ENCODE results near the gene PKP4. TPM values are rescaled to one million over a fixed set of nuclear protein-coding genes. Genes with fewer than 3 reads are reported as not detected.
"Not testable (repeated sequence)": the region's sequence is repeated elsewhere in the genome, so short reads cannot be mapped to it uniquely, and the experiment has no call there.

PKP4 gene
- total and polyA plus RNA-seq, 9 of the 15 experiments (the other 6 are each of a cell fraction or from before 2014, with no cell fraction given): 24.6 to 99.1 (median 74.0) TPM

DNA sequence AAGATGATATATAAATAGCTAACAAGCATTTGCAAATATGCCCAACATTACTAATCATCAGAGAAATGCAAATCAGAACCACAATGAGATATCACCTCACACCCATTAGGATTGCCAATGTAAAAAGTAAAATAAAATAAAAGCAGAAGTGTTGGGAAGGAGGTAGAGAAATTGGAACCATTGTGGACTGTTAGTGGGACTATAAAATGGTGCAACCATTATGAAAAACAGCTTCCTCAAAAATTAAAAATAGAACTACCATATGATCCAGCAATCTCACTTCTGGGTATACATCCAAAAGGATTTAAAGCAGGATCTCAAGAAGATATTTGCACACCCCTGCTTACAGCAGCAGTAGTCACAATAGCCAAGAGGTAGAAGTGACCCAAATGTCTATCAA lies 238.6 kb downstream of the PKP4 start (continued):
- TF ChIP-seq, protein P1, sequence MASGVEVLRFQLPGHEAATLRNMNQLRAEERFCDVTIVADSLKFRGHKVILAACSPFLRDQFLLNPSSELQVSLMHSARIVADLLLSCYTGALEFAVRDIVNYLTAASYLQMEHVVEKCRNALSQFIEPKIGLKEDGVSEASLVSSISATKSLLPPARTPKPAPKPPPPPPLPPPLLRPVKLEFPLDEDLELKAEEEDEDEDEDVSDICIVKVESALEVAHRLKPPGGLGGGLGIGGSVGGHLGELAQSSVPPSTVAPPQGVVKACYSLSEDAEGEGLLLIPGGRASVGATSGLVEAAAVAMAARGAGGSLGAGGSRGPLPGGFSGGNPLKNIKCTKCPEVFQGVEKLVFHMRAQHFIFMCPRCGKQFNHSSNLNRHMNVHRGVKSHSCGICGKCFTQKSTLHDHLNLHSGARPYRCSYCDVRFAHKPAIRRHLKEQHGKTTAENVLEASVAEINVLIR (CRISPR knock-in tag; IDR thresholded peaks at IDR 0.05): no peak
- TF ChIP-seq, protein P2, sequence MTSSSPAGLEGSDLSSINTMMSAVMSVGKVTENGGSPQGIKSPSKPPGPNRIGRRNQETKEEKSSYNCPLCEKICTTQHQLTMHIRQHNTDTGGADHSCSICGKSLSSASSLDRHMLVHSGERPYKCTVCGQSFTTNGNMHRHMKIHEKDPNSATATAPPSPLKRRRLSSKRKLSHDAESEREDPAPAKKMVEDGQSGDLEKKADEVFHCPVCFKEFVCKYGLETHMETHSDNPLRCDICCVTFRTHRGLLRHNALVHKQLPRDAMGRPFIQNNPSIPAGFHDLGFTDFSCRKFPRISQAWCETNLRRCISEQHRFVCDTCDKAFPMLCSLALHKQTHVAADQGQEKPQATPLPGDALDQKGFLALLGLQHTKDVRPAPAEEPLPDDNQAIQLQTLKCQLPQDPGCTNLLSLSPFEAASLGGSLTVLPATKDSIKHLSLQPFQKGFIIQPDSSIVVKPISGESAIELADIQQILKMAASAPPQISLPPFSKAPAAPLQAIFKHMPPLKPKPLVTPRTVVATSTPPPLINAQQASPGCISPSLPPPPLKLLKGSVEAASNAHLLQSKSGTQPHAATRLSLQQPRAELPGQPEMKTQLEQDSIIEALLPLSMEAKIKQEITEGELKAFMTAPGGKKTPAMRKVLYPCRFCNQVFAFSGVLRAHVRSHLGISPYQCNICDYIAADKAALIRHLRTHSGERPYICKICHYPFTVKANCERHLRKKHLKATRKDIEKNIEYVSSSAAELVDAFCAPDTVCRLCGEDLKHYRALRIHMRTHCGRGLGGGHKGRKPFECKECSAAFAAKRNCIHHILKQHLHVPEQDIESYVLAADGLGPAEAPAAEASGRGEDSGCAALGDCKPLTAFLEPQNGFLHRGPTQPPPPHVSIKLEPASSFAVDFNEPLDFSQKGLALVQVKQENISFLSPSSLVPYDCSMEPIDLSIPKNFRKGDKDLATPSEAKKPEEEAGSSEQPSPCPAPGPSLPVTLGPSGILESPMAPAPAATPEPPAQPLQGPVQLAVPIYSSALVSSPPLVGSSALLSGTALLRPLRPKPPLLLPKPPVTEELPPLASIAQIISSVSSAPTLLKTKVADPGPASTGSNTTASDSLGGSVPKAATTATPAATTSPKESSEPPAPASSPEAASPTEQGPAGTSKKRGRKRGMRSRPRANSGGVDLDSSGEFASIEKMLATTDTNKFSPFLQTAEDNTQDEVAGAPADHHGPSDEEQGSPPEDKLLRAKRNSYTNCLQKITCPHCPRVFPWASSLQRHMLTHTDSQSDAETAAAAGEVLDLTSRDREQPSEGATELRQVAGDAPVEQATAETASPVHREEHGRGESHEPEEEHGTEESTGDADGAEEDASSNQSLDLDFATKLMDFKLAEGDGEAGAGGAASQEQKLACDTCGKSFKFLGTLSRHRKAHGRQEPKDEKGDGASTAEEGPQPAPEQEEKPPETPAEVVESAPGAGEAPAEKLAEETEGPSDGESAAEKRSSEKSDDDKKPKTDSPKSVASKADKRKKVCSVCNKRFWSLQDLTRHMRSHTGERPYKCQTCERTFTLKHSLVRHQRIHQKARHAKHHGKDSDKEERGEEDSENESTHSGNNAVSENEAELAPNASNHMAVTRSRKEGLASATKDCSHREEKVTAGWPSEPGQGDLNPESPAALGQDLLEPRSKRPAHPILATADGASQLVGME (CRISPR knock-in tag; IDR thresholded peaks at IDR 0.05): no peak
- no peak for TF ChIP-seq CSDE1 (IDR thresholded peaks at IDR 0.05)
- no peak for TF ChIP-seq KDM1A (IDR thresholded peaks at IDR 0.05)
- TF ChIP-seq, protein P3, sequence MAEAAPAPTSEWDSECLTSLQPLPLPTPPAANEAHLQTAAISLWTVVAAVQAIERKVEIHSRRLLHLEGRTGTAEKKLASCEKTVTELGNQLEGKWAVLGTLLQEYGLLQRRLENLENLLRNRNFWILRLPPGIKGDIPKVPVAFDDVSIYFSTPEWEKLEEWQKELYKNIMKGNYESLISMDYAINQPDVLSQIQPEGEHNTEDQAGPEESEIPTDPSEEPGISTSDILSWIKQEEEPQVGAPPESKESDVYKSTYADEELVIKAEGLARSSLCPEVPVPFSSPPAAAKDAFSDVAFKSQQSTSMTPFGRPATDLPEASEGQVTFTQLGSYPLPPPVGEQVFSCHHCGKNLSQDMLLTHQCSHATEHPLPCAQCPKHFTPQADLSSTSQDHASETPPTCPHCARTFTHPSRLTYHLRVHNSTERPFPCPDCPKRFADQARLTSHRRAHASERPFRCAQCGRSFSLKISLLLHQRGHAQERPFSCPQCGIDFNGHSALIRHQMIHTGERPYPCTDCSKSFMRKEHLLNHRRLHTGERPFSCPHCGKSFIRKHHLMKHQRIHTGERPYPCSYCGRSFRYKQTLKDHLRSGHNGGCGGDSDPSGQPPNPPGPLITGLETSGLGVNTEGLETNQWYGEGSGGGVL (CRISPR knock-in tag; IDR thresholded peaks at IDR 0.05): no peak

DNA sequence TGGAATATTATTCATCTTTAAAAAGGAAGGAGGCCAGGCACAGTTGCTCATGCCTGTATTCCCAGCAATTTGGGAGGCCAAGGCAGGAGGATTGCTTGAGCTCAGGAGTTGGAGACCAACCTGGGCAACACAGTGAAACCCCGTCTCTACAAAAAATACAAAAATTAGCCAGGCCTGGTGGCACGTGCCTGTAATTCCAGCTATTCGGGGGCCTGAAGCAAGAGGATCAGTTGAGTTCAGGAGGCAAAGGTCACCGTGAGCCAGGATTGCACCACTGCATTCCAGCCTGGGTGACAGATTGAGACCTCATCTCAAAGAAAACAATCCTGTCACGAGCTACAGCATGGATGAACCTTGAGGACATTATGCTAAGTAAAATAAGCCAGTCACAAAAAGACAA lies 239.0 kb downstream of the PKP4 start:
- H3K9me1 ChIP-seq (ENCODE audit: control insufficient read depth, insufficient read depth, low read length); H3K4me2 ChIP-seq (ENCODE audit: insufficient read depth, low read length); BruUV-seq (replicated peaks); H3K9ac ChIP-seq (ENCODE audit: insufficient read depth in 1 of 2, low read depth in 2 of 2, low read length in 2 of 2); H4K20me1 ChIP-seq (replicated peaks; ENCODE audit: control insufficient read depth, insufficient read depth, low read length); H2AFZ ChIP-seq (ENCODE audit: low read depth, low read length); FAIRE-seq; ATAC-seq; H3K36me3 ChIP-seq (ENCODE audit: control insufficient read depth, insufficient read depth, low read length); CTCF ChIA-PET (ENCODE audit: low intra/inter-chr PET ratio); H3K4me1 ChIP-seq (replicated peaks in 1 of 2; ENCODE audit: control insufficient read depth in 2 of 2, insufficient read depth in 2 of 2, low read length in 2 of 2); H3K4me3 ChIP-seq; H3K9me3 ChIP-seq (replicated peaks; ENCODE audit: control insufficient read depth, insufficient read depth, low read depth, low read length); in situ Hi-C loops (cut with MboI); DNase-seq (ENCODE audit: extremely low read depth in 1 of 4, low spot score in 3 of 4); intact Hi-C loops (cut with micrococcal nuclease); H3K79me2 ChIP-seq (ENCODE audit: control insufficient read depth, insufficient read depth, low read length); POLR2A ChIA-PET; H3K27ac ChIP-seq (ENCODE audit: extremely low read depth, low read depth, low read length): not testable (repeated sequence)
- WGBS (ENCODE audit: insufficient coverage, low coverage, missing lambda C conversion rate): 0% methylated on average over 5 of the region's 5 CpGs
- peaks cover 9 to 15% of the 10 kb centered on the region in 2 experiments; a peak in 4 of 5 replicates for H3K27me3 ChIP-seq (ENCODE audit: control insufficient read depth in 2 of 2, insufficient read depth in 2 of 2, low read length in 2 of 2)
